ENCODE measurements around the gene WNK2.

WNK2 gene

GRCh38 chr9:93161786-93162562 is 22.0 kb upstream of the WNK2 start:
- DNase-seq (ENCODE audit: low read depth) = no peak

GRCh38 chr9:93164085-93164484 is 19.9 kb upstream of the WNK2 start:
- no peak for DNase-seq (ENCODE audit: low read depth)

GRCh38 chr9:93166699-93167098 is 17.2 kb upstream of the WNK2 start:
- DNase-seq (ENCODE audit: low read depth) = no peak

- no peak for DNase-seq (ENCODE audit: low read depth)
These were observed 16.8 kb upstream of the WNK2 start for GRCh38 chr9:93167185-93167584.

GRCh38 chr9:93167838-93168237 is 16.1 kb upstream of the WNK2 start:
- no peak for DNase-seq (ENCODE audit: low read depth)

- DNase-seq (ENCODE audit: low read depth) = no peak
These were observed 15.4 kb upstream of the WNK2 start for GRCh38 chr9:93168581-93168980.

GRCh38 chr9:93169444-93169843 is 14.5 kb upstream of the WNK2 start:
- no peak for DNase-seq (ENCODE audit: low read depth)

GRCh38 chr9:93170571-93170970 is 13.4 kb upstream of the WNK2 start:
- DNase-seq (ENCODE audit: low read depth) = no peak

- no peak for DNase-seq (ENCODE audit: low read depth)
These were observed 12.5 kb upstream of the WNK2 start for GRCh38 chr9:93171261-93171990.

GRCh38 chr9:93172666-93173364 is 11.1 kb upstream of the WNK2 start:
- DNase-seq (ENCODE audit: low read depth) = no peak

GRCh38 chr9:93173365-93174051 is 10.4 kb upstream of the WNK2 start:
- DNase-seq (ENCODE audit: low read depth) = no peak

GRCh38 chr9:93174976-93175375 is 9.0 kb upstream of the WNK2 start:
- no peak for DNase-seq (ENCODE audit: low read depth)

- no peak for DNase-seq (ENCODE audit: low read depth)
These were observed 6.3 kb upstream of the WNK2 start for GRCh38 chr9:93177676-93178075.

- no peak for DNase-seq (ENCODE audit: low read depth)
These were observed 4.8 kb upstream of the WNK2 start for GRCh38 chr9:93178851-93179786.

- no peak for DNase-seq (ENCODE audit: low read depth)
These were observed 3.0 kb upstream of the WNK2 start for GRCh38 chr9:93180938-93181337.

- no peak for DNase-seq (ENCODE audit: low read depth)
These were observed 2.1 kb upstream of the WNK2 start for GRCh38 chr9:93181672-93182435.

- DNase-seq (ENCODE audit: low read depth) = no peak
These were observed 1.4 kb upstream of the WNK2 start for GRCh38 chr9:93182572-93182971.

GRCh38 chr9:93183131-93183662 is 742 bp upstream of the WNK2 start:
- no peak for DNase-seq (ENCODE audit: low read depth)

- no peak for DNase-seq (ENCODE audit: low read depth)
These were observed 710 bp downstream of the WNK2 start for GRCh38 chr9:93184432-93185265.

Data from non-pigmented ciliary epithelial cell (primary cell).